GM19372 (cell line): Measurements from ENCODE around the gene PPIF.

Experiments used
- ATAC-seq: cut with Tn5 transposase; IDR thresholded peaks from one replicate; pipeline ENCODE4 v1.9.1; 2021; ENCODE audit warnings: mild to moderate bottlenecking, low read depth, moderate library complexity; ENCODE audit not compliant: unreplicated experiment

The PPIF gene

DNA sequence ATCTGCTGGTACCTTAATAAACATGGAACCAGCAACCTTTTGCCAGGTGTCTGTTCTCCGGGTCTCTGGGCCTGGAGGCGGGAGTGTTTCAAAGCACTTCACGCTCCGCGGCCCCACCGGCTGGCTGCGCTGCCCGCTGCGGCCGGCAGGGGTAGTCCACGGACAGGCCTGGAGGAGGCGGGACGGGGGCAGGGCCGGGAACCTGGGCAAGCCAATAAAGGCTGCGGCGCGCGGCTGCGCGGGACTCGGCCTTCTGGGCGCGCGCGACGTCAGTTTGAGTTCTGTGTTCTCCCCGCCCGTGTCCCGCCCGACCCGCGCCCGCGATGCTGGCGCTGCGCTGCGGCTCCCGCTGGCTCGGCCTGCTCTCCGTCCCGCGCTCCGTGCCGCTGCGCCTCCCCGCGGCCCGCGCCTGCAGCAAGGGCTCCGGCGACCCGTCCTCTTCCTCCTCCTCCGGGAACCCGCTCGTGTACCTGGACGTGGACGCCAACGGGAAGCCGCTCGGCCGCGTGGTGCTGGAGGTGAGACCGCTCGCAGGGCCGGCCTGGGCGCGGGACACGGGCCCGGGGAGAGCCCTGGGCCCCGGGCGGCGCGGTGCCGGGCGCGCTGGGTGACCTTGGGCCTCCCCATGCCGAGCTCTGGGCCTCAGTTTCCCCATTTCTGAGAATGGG lies at the start of gene PPIF:
PPIF (plus strand) TSS at position 244 of the 668 bp plus-strand sequence; CDS start at position 324, 80 bp downstream.
- ATAC-seq: peak; percentile 82

DNA sequence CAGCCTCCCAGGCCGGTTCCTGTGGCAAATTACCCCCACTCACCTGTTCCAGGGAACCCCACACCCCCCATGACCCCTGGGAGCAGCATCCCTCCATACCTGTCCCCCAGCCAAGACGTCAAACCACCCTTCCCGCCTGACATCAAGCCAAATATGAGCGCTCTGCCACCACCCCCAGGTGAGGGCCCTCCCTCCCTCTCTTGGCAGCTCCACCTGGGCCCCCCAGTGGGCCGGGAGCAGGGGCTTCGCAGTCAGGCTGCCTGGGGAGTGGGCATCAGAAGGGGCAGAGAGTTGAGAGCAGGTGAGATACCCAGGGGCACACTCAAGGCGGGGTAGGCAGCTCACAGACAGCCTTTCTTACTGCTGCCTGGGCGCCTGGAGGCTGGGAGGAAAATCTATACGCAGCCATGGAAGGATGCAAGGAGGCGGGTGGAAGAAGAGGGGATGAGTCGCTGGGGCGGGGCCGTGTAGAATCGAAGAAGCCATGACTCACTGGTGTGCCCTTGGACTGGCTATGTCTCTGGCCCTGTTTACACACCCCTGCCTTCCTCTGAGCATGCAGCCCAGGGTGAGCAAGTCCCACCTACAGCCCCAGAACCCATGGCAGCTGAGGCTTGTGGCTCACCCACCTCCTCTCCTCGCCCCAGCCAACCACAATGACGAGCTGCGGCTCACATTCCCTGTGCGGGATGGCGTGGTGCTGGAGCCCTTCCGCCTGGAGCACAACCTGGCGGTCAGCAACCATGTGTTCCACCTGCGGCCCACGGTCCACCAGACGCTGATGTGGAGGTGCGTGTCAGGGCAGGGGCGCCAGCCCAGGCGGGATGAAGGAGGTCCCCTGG lies 48.6 kb upstream of the PPIF start:
- no peak for ATAC-seq

DNA sequence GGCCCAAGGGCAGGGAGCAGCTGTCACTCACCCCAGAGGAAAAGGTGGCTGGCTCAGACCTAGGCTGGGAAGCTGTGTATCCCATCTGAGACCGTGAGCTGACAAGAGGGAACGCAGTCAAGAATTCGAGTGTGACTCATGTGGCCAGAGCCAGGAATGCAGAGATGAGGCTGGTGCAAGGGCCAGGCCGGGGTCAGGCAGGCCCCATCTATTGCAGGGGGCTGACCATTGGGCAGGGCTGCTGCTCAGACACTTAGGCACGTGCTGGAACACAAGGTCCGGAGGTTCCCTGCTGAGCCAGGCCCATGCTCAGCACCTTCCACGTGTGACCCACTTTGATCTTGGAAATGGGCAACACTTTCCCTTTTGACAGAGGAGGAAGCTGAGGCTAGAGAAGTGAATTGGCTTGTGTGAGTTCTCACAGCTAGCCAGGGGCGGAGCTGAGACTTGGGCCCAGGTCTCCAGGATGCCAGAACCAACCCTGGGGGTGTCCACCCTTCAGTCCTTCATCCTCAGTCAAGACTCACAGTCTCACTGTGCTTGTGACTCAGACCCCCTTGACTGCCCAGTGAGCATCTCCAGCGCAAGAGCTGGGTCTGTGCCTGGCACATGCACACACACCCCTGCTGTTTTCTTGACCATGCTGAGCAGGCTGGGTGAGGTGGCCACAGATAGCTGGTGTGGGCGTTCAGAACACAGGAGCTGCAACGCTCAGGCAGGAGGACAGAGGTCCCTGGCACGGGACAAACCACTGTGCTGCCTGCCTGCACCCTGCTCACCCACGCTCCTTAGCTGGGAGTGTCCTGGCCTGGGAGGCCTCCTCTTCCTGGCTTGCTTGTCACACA lies 47.6 kb upstream of the PPIF start:
- no peak for ATAC-seq

DNA sequence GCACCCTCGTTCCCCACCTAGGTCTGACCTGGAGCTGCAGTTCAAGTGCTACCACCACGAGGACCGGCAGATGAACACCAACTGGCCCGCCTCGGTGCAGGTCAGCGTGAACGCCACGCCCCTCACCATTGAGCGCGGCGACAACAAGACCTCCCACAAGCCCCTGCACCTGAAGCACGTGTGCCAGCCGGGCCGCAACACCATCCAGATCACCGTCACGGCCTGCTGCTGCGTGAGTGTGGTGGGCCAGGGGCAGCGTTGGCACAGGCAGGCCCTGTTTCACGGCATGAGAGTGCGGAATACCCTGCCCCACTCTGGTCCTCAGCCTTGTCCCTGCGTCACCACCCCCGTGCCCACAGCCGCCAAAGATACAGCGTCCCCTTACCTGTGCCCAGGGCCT lies 46.6 kb upstream of the PPIF start:
- no peak for ATAC-seq

DNA sequence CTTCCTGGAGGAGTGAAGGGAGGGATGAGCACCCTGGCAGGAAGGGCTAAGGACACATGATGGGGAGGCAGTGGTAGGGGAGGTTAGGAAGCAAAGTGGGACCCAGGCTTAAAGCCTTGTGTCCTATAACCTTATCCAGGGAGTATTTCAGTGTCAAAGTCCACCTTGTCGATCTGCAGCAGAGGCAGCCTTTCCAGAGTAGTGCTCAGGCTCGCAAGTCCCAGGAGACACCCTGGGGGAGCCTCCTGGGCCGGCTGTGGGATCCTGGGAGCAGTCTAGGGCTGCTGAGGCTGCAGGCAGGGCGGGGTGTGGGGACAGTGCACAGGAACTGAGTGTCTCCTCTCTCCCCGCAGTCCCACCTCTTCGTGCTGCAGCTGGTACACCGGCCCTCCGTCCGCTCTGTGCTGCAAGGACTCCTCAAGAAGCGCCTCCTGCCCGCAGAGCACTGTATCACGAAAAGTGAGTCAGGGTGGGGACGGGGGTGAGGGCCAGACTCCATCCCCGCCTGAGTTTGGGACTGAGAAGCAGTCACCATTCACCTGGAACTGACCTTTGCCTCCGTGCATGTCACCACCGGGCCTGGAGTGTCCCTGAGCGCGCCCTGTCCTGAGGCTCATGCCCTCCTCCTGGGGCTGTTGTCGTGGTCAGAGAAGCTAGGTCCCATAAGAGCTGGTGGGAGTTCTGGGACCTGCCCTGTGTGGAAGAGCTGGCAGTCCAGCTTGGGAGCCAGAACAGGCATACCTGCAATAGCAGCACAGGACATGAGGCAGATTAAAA lies 45.3 kb upstream of the PPIF start:
- ATAC-seq: no peak

DNA sequence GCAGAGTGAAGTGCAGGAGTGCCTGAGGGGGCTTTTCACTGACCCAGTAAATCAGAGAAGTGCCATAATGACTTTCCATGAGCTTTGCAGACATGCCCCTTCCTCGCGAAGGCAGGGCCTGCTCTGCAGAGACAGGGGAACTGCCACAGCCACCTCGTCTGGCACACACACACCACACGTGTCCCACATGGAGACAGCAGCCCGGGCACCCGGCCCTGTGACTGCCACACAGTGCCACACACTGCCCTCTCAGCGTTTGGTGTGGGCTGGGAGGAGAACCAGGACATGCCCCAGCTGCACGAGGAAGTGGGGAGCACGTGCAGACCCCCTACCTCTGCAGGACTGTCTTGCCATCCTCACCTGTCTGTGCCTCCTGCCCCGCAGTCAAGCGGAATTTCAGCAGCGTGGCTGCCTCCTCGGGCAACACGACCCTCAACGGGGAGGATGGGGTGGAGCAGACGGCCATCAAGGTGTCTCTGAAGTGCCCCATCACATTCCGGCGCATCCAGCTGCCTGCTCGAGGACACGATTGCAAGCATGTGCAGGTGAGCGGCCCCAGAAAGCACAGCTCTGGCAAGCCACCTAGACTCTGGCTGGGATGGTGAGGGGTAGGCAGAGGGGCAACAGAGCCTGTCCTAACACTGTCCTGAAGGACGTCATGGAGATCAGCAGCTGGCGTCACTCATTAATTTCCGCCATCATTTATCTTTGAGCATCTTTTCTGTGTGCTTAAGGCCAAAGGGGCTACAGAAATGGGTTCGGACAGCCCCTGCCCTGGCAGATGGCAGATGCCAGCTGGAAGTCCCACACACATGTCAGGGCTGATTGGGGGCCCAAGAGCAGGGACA lies 43.4 kb upstream of the PPIF start:
- no peak for ATAC-seq

DNA sequence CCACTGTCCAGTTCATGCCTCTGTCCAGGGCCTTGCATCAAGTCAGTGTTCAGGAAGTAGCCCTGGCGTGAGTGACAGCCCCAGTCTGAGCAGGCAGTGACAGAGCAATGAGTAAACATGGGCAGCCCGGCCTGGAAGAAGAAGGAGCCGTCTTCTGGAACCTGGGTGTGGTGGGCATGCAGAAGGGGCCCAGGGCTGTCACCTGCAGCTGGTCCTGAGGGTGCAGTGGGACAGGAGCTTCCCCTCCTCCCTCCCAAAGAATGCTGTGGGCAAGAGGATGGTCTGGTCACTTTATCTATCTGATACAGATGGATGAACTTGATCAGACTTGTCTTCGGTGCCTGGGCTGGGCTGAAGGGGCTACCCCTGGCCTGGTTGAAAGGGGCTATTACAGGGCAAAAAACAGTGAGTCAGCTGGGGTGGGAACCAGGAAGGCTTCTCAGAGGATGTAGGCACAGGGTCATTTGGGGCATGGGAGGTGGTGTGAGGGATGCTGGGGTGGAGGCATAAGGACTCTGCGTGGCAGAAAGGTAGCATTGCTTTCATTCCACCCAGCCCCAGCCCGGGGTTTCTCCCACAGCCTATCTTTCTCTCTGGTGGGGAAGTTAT lies 42.7 kb upstream of the PPIF start:
- no peak for ATAC-seq

DNA sequence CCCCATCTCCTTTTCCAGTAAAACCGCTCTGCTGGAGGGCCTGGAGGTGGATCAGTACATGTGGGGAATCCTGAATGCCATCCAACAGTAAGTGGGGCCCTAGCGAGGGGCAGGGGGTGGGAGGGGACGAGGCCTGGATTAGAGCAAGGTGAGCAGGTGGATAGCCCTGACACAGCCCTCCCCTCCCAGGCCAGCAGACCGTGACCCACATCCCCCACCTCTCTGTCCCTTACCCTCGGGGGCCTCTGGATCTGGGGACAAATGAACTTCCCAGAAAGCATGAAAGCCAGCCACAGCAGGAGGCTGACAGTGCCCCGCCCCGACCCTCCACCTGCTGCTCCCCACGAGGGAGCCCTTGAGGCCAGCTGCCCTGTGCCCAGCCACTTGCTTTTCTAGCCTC lies 41.8 kb upstream of the PPIF start:
- no peak for ATAC-seq

DNA sequence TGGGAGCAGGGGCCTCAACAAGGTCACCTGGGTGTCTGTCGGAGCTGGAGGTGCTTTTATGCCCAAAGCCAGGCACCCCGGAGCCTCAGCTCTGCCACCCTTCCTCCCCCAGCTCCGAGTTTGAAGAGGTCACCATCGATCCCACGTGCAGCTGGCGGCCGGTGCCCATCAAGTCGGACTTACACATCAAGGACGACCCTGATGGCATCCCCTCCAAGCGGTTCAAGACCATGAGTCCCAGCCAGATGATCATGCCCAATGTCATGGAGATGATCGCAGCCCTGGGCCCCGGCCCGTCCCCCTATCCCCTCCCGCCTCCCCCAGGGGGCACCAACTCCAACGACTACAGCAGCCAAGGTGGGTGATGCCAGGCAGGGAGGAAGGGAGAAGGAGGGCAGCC lies 41.3 kb upstream of the PPIF start:
- no peak for ATAC-seq

DNA sequence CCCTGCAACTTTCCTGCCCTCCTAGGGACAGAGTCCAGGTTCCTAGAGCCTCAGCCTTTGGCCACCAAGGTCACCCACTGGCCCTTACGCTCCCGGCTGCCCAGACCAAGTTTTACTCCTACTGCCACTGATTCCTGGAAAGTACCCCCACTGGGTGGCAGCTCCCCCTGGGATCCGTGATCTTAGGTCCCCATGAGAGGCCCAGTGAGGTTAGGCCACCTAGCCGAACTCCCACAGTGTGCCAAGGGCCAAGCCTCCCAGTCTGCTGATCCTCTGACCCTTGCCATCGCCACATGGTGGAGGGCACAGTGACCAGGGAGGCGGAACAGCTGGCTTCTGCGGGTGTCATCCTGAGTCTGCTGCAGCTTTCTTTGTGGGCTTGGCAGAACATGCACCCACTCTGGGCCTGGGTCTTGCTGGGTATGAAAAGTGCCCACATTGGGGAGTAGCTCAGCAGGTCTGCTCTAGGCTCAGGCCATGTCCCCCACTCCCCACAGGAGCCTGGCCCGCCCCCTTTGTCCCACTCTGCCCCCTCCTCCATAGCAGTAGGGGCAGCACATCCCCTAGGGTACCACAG lies 40.5 kb upstream of the PPIF start:
- ATAC-seq: no peak

DNA sequence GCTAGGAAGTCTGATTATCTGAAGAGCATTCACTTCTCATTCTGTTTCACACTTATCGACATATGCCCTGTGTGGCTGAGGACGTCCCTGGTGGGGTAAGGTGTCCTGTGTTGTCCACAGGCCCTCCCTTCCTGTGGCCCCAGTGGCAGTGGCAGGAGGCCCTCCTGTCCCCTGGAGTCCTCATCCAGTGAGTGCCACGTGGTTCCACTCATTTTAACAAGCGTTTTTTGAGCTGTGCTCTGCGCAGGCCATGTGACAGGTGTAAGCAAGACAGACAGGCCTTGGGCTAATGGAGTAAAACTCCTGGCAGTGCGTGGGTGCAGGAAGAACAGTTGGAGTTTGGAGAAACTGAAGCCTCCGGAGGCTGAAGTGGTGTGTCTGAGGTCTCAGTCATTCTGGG lies 39.3 kb upstream of the PPIF start:
- ATAC-seq: no peak

DNA sequence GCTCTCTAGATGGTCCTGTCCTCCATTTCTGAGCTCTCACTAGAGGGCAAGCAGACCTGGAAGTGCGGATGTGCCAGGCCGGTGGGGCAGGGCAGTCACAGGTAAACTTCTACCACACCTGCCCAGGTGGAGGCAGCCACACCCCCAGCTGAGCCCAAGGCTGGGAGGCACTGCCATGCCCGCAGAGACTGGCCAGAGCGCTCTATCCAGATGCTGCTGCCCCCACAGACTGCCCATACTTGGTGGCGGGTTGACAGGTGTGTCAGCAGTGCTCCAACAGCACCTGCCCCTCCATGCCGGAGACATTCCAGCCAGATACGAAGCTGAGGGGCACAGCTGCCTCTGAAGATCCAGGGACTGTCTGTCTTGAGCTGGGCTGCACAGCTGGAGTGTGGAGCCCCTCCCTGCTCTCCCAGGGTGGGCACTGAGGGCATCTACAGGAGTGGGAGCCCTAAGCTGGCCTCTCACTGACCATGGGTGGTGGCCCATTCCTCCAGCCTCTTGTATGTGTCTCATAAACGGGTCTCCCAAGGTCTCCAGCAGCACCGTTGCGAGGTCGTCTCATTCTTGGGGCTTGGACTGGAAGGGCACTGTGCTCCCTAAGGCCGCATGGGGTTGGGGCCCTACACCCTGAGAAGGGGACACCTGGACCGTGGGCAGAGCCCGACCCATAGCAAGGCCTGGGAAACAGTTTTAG lies 38.2 kb upstream of the PPIF start:
- ATAC-seq: no peak

DNA sequence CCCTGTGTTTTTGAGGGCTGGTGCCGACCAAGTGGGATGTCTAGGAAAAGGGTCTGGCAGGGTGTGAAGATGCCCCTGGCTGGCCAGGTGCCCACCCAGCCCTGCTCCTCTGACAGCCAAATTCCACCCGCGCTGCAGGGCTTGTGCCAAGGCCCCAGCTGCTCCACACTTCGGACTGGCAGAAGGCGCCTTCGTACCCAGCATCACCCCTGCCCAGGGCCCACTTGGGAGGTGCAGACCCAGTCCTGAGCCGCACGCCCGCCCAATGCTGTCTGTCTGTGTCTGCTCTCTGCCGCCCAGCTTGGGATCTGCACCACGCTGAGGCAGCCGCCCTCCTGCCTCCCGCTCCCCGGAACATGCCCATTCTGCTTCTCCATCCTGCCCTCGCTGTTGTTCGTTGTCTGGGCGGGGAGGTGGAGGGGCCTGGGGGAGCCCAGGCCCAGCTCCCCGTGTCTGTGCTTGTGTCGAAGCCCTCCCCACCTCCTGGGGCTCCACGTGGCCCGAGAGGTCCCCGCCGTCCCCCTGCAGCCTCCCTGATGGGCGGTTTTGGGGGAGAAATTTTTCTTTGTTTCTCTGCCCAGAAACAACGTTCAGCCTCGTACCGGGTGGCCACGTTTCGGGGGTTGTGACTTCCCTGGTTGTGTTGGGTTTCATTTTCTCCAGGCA lies 36.9 kb upstream of the PPIF start:
- no peak for ATAC-seq

DNA sequence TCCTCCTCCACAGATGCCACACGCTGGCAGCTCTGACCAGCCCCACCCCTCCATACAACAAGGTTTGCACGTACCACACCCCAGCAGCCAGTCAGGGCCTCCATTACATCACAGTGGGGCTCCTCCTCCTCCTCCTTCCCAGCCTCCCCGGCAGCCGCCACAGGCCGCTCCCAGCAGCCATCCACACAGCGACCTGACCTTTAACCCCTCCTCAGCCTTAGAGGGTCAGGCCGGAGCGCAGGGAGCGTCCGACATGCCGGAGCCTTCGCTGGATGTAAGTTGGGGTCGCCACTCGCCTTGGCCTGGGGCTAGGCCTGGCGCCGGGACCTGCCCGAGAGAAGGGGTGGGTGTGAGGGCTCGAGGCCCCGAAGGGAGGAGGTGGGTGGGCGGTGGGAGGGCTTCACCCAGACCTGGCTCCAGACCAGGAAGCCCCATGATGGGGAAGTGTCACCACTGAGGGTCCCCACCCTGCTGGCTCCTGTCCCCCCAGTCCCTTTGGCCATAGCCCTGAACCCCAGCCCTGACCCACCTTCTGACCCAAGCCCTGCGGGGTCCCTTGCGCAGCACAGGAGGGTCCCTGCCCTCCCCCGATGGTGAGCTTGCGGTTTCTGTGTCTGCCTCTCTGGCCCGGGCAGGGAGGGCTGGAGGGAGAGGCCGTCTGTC lies 36.2 kb upstream of the PPIF start:
- ATAC-seq: no peak

DNA sequence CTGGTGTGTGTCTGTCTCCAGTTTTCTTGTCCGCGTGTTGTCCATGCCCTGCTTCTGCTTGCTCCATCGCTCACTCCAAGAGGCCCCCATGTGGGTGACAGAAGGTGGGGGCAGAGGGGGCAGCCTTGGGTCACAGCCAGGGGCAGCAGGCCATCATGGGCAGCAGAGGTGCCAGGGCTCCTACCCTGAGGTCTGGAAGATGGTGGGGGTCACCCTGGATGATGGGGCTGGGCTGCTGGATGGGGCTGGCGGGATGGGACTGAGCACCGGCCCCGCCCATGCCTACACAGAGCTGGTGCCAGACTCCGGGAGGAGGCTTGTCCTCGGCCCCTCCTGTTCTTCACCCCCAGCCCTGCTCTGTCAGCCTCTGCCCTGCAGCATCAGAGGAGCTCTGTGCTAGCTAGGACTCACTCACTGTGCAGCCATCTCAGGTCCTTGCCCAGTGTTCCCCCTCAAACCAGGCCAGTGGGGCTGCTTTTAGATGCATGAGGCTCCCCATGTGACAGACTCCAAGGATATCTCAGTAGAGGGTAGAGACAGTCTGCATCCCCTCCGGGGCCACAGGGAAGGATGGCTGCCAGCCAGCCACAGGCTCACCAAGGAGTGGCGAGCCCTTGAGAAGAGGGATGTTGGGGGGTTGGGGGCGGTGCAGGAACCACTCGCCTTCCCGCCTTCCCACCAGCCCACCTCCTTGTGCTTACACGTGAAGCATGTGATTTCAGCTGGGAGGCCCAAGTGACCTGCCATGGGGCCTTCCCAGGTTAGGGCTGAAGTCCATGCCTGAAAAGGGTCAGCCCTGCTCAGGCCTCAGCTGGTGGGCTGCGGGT lies 35.5 kb upstream of the PPIF start:
- ATAC-seq: no peak

DNA sequence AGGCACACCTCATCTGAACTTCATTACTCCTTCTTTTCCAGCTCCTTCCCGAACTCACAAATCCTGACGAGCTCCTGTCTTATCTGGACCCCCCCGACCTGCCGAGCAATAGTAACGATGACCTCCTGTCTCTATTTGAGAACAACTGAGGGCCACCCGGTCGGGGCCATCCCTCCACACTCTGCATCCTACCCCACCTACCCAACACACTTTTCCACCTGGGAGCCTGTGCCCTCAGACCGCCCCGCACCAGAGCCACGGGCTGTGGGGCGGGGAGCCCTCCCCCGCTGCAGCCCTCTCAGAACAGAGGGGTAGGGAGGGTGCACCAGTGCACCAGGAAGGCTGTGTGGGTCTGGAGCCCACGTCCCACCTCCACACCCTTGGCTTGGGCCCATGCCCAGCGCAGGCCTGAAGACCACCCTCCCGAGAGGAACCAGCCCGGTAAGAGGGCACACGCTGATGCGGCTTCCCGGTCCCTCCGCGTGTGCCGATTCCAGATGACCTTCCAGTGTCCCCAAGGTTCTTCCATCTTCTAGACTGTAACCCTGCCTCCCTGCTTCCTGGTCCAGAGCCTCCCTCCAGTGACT lies 34.6 kb upstream of the PPIF start:
- ATAC-seq: no peak
